Spleen (tissue), 7 donors: ENCODE data around the gene FLT4.

Source experiments
- CTCF ChIP-seq, 11 experiments: fragments of 200-600 bp in 7 of 11; fragments of 450-650 bp in 4 of 11; sonication (generic) in 4 of 11; IDR thresholded peaks in 8 of 11; conservative IDR thresholded peaks in 3 of 11; 1 replicate in 7 of 11; 2 replicates in 4 of 11; pipeline versions ENCODE4 v1.4.0 to v1.8.0; 2016 to 2021; ENCODE audit warnings: antibody characterized with exemption in 11 of 11, inconsistent platforms in 4 of 11, mild to moderate bottlenecking in 1 of 11
- POLR2A ChIP-seq, 3 donors: fragments of 450-650 bp; IDR thresholded peaks; one replicate each; pipeline ENCODE4 v1.5.1; 2017; ENCODE audit warnings: antibody characterized with exemption in 3 of 3, mild to moderate bottlenecking in 1 of 3
- POLR2AphosphoS5 ChIP-seq, 3 donors: sonication (generic); formaldehyde crosslinking; IDR thresholded peaks; one replicate each; pipeline ENCODE4 v1.5.1; 2017; ENCODE audit warnings: antibody characterized with exemption in 3 of 3
- donor health status: DM: no; HTN: no; CAD: no; lungs with moderate emphysema.
- donor health status: DM: no; HTN: no; CAD: no.
- donor health status: DM: no; HTN: no; CAD: no.

DNA sequence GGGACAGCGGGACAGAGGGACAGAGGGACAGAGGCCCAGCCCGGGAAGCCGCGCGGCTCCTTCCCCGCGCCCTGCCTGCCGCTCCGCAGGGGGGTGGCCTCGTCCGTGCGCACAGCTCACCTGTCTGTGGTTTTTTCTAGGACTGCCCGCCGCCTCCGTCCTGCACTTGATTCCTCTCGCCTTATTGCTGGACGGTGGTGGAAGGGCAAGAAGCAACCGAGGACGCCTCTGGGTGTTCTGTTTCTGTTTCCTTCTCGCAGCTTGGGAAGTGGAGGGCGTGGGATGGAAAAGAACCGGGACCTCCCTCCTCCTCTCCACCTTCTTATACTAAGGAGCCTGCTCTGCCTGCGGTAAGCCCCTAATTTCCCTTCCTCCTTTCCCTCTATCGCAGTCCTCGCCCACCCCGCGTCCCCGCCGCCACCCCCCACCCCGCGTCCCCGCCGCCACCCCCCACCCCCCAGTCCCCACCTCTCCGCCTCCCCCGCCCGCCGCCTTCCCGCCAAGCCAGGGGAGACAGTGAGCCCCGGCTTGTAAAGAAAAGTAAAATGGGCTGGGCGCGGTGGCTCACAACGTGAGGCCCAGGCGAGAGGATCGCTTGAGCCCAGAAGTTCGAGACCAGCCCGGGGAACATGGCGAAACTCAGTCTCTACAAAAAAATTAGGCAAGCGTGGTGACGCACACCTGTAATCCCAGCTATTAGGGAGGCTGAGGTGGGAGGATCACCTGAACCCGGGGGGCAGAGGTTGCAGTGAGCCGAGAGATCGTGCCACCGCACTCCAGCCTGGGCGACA lies 9.6 kb upstream of the FLT4 start:
- TF ChIP-seq CTCF (IDR thresholded peaks at IDR 0.05 in 8 of 11, conservative IDR thresholded peaks at IDR 0.05 in 3 of 11) (no peak), POLR2A (IDR thresholded peaks at IDR 0.05) (no peak), POLR2AphosphoS5 (IDR thresholded peaks at IDR 0.05) (no peak)
